GM23338 (cell line): ENCODE results near the gene CRACDL.
A peak's percentile ranks its signal among the peaks of the same experiment; 100 is the strongest.

Source experiments
- CREB1 ChIP-seq: fragments of 250-450 bp; sonication (Bioruptor Pico); IDR thresholded peaks from 2 replicates; pipeline ENCODE4 v1.5.0; 2020; ENCODE audit warnings: low read depth, mild to moderate bottlenecking, moderate library complexity
- CTCF ChIP-seq, 2 experiments: fragments of 200-600 bp in 1 of 2; sonication (generic) in 1 of 2; conservative IDR thresholded peaks; 2 replicates each; pipeline versions ENCODE4 v1.5.1 to v1.6.1; 2016 to 2017; ENCODE audit warnings: antibody characterized with exemption in 2 of 2, low read depth in 2 of 2, mild to moderate bottlenecking in 2 of 2, moderate library complexity in 1 of 2
- EZH2 ChIP-seq: fragments of 200-600 bp; sonication (generic); IDR thresholded peaks from one replicate; pipeline ENCODE4 v1.8.0; 2017; ENCODE audit warnings: antibody characterized with exemption, mild to moderate bottlenecking, low read depth; ENCODE audit not compliant: unreplicated experiment
- EZH2phosphoT487 ChIP-seq: fragments of 200-600 bp; sonication (generic); IDR thresholded peaks from one replicate; pipeline ENCODE4 v1.8.1; 2018; ENCODE audit warnings: antibody characterized with exemption; ENCODE audit not compliant: unreplicated experiment
- JUNB ChIP-seq: IDR thresholded peaks from one replicate; pipeline ENCODE4 v1.6.1; 2016; ENCODE audit warnings: antibody characterized with exemption; ENCODE audit not compliant: unreplicated experiment
- NANOG ChIP-seq: IDR thresholded peaks from 2 replicates; pipeline ENCODE4 v1.6.1; 2016; ENCODE audit warnings: antibody characterized with exemption, borderline replicate concordance
- POLR2AphosphoS5 ChIP-seq: IDR thresholded peaks from 2 replicates; pipeline ENCODE4 v1.6.1; 2016; ENCODE audit warnings: antibody characterized with exemption, low read depth
- REST ChIP-seq: IDR thresholded peaks from one replicate; pipeline ENCODE4 v1.6.1; 2018; ENCODE audit warnings: antibody characterized with exemption; ENCODE audit not compliant: unreplicated experiment
- STAT1 ChIP-seq: IDR thresholded peaks from one replicate; pipeline ENCODE4 v1.6.1; 2016; ENCODE audit warnings: antibody characterized with exemption; ENCODE audit not compliant: unreplicated experiment
- ZNF114 ChIP-seq: fragments of 250-450 bp; sonication (Bioruptor Pico); IDR thresholded peaks from 2 replicates; pipeline ENCODE4 v1.5.0; 2020; ENCODE audit warnings: mild to moderate bottlenecking, moderate library complexity
- ZNF331 ChIP-seq: fragments of 250-450 bp; sonication (Bioruptor Pico); IDR thresholded peaks from 2 replicates; pipeline ENCODE4 v1.5.0; 2020; ENCODE audit warnings: low read depth, mild to moderate bottlenecking, moderate library complexity
- ZNF462 ChIP-seq: fragments of 250-450 bp; sonication (Bioruptor Pico); IDR thresholded peaks from 2 replicates; pipeline ENCODE4 v1.5.0; 2020; ENCODE audit warnings: mild to moderate bottlenecking, moderate library complexity
- TF ChIP-seq, protein P1 (sequence below): IDR thresholded peaks from 2 replicates; pipeline ENCODE4 v1.6.1; 2016; ENCODE audit warnings: antibody characterized with exemption

DNA sequence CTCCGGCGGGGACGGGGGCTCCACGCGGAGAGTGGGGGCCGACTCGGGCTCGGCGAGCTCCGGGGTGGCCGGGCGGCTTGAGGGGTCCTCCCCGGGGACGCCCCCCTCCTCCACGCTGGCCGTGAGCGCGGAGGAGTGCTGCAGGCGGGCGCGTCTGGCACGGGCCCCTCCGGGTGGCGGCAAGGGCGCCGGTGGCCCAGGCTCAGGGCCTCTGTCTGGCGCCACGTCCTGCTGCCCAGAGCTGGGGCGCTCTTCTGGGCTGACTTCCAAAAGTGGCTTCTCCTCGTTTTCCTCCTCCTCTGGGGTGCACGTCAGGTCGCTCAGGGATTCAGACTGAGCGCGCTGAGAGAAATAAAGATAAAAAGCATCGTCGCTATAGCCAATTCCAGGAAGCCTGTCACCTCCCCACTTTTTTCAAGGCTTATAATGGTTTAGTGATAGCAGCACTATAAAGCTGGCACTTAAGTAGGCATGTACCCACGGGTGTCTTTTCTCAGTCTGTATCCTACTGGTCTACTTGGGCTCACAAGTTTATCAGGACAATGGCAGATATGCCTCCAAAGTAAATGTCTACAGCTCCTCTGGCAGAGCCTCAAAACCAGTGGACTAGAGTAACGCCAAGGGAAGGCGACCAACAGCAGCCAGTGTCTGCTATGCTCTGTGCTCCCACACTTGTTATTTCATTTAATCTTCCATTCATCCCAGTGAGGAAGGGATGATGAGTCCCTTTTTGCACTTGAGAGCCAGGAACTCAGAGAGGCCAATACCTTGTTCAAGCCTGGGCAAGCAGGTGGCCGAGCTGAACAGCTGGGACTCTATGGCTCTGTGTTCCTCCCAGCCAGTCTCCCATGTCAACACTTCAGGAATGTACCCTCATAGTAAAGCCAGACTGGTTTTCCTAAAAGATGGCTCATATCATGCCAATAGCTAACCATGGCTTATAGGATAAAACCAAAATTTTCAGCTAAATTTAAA, 112.5 kb downstream of the CRACDL start:
- TF ChIP-seq CTCF (conservative IDR thresholded peaks at IDR 0.05; ENCODE audit: low read depth in 2 of 2) (0 out of 4 replicates have a peak, but pooled peaks of 1 of the 2 experiments have one; percentile 4), CREB1 (CRISPR knock-in tag) (no peak), EZH2 (no peak), POLR2AphosphoS5 (no peak), NANOG (no peak), JUNB (no peak), REST (no peak), EZH2phosphoT487 (no peak), ZNF331 (no peak), ZNF114 (CRISPR knock-in tag) (no peak), STAT1 (no peak), ZNF462 (CRISPR knock-in tag) (no peak)
- TF ChIP-seq, protein P1, sequence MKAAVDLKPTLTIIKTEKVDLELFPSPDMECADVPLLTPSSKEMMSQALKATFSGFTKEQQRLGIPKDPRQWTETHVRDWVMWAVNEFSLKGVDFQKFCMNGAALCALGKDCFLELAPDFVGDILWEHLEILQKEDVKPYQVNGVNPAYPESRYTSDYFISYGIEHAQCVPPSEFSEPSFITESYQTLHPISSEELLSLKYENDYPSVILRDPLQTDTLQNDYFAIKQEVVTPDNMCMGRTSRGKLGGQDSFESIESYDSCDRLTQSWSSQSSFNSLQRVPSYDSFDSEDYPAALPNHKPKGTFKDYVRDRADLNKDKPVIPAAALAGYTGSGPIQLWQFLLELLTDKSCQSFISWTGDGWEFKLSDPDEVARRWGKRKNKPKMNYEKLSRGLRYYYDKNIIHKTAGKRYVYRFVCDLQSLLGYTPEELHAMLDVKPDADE, result no peak
